ENCODE measurements around the gene SPAG6.

SPAG6 gene

GRCh38 chr10:22374489-22375126 is 29.3 kb downstream of the SPAG6 start:
- Mint-ChIP-seq H3K9me3 (no peaks in the 10 kb centered on the region), H3K36me3 (ENCODE audit: low read depth) (no peaks in the 10 kb centered on the region), H3K27ac (no peak overlapping the region), H3K4me3 (no peak overlapping the region), H3K27me3 (ENCODE audit: low read depth) (no peaks in the 10 kb centered on the region), H3K4me1 (peaks cover 6% of the 10 kb centered on the region)
- no peak for TF ChIP-seq CTCF (IDR thresholded peaks at IDR 0.05; ENCODE audit: unreplicated experiment in 3 of 3)

- H3K9me3 Mint-ChIP-seq: no peaks in the 10 kb centered on the region
- no peaks in the 10 kb centered on the region for H3K4me1 Mint-ChIP-seq
- no peak overlapping the region for H3K4me3 Mint-ChIP-seq
- TF ChIP-seq CTCF (IDR thresholded peaks at IDR 0.05; ENCODE audit: unreplicated experiment in 3 of 3): no peak
- H3K27ac Mint-ChIP-seq: no peak overlapping the region
- no peaks in the 10 kb centered on the region for H3K36me3 Mint-ChIP-seq (ENCODE audit: low read depth)
- H3K27me3 Mint-ChIP-seq (ENCODE audit: low read depth): no peaks in the 10 kb centered on the region
Measured at GRCh38 chr10:22379059-22379458, 33.8 kb downstream of the SPAG6 start.

GRCh38 chr10:22381262-22381661 is 36.0 kb downstream of the SPAG6 start:
- no peak overlapping the region for H3K27ac Mint-ChIP-seq

GRCh38 chr10:22386503-22386902 is 41.2 kb downstream of the SPAG6 start:
- no peak for TF ChIP-seq CTCF (IDR thresholded peaks at IDR 0.05; ENCODE audit: unreplicated experiment in 3 of 3)
- no peaks in the 10 kb centered on the region for H3K27me3 Mint-ChIP-seq (ENCODE audit: low read depth)
- H3K4me1 Mint-ChIP-seq: peaks cover 7% of the 10 kb centered on the region
- no peaks in the 10 kb centered on the region for H3K36me3 Mint-ChIP-seq (ENCODE audit: low read depth)
- no peak overlapping the region for H3K4me3 Mint-ChIP-seq
- no peaks in the 10 kb centered on the region for H3K9me3 Mint-ChIP-seq
- no peak overlapping the region for H3K27ac Mint-ChIP-seq

More at GRCh38 chr10:22381262-22381661, 36.0 kb downstream of the SPAG6 start:
- Mint-ChIP-seq H3K27me3 (ENCODE audit: low read depth) (no peaks in the 10 kb centered on the region), H3K4me3 (no peak overlapping the region), H3K4me1 (no peaks in the 10 kb centered on the region), H3K36me3 (ENCODE audit: low read depth) (no peaks in the 10 kb centered on the region), H3K9me3 (no peaks in the 10 kb centered on the region)
- no peak for TF ChIP-seq CTCF (IDR thresholded peaks at IDR 0.05; ENCODE audit: unreplicated experiment in 3 of 3)

GRCh38 chr10:22389856-22390589 is 44.7 kb downstream of the SPAG6 start:
- Mint-ChIP-seq H3K27me3 (ENCODE audit: low read depth) (no peaks in the 10 kb centered on the region), H3K36me3 (ENCODE audit: low read depth) (no peaks in the 10 kb centered on the region), H3K9me3 (no peaks in the 10 kb centered on the region), H3K4me3 (no peak overlapping the region), H3K27ac (no peak overlapping the region), H3K4me1 (peaks cover 20% of the 10 kb centered on the region)
- no peak for TF ChIP-seq CTCF (IDR thresholded peaks at IDR 0.05; ENCODE audit: unreplicated experiment in 3 of 3)
